Cardiac fibroblast (primary cell): ENCODE results near the gene MX1.

Experiments used
- DNase-seq, 2 donors: peaks; one replicate each; pipeline versions ENCODE4 v3.0.0 to v3.0.0-alpha.2; 2010; ENCODE audit warnings: low read depth in 2 of 2
- H3K4me3 ChIP-seq, 2 donors: replicated peaks in 1 of 2; 1 replicate in 1 of 2; 2 replicates in 1 of 2; pipeline ENCODE4 v1.5.1; 2011; ENCODE audit warnings: low read depth in 2 of 2, low read length in 2 of 2, mild to moderate bottlenecking in 2 of 2, moderate library complexity in 1 of 2
- CTCF ChIP-seq: IDR thresholded peaks from one replicate; pipeline ENCODE4 v1.5.1; 2011; ENCODE audit warnings: low read depth, mild to moderate bottlenecking, low read length, inconsistent platforms

The MX1 gene

GRCh38 chr21:41432562-41433460 is 6.8 kb downstream of the MX1 start:
- H3K4me3 ChIP-seq: no peak overlapping the region
- DNase-seq: no peak
- no peak for TF ChIP-seq CTCF

- no peak overlapping the region for H3K4me3 ChIP-seq
- TF ChIP-seq CTCF: no peak
- no peak for DNase-seq
Measured at GRCh38 chr21:41433566-41433965, 7.5 kb downstream of the MX1 start.

GRCh38 chr21:41435706-41436105 is 9.7 kb downstream of the MX1 start:
- DNase-seq: no peak
- no peak overlapping the region for H3K4me3 ChIP-seq
- no peak for TF ChIP-seq CTCF

- DNase-seq: no peak
- TF ChIP-seq CTCF: no peak
- H3K4me3 ChIP-seq: no peak overlapping the region
Measured at GRCh38 chr21:41437729-41438128, 11.7 kb downstream of the MX1 start.

GRCh38 chr21:41438425-41439113 is 12.5 kb downstream of the MX1 start:
- DNase-seq: no peak
- H3K4me3 ChIP-seq: no peak overlapping the region
- no peak for TF ChIP-seq CTCF

- no peak for TF ChIP-seq CTCF
- DNase-seq: no peak
Measured at GRCh38 chr21:41439248-41439647, 13.2 kb downstream of the MX1 start.

More at GRCh38 chr21:41439248-41439647, 13.2 kb downstream of the MX1 start:
- H3K4me3 ChIP-seq: no peak overlapping the region
